Gastroesophageal sphincter (tissue), 4 donors: Measurements from ENCODE around the gene FXR1. TPM values are rescaled to one million over a fixed set of nuclear protein-coding genes. Genes with fewer than 3 reads are reported as not detected.

Experiments
- ATAC-seq: fragments of 150-250 bp; one replicate; pipeline ENCODE4 v1.9.1; 2016; ENCODE audit warnings: mild to moderate bottlenecking, moderate library complexity
- H3K27ac ChIP-seq, 4 donors: fragments of 200-600 bp; sonication (generic) in 3 of 4; 1 replicate in 3 of 4; 2 replicates in 1 of 4; pipeline ENCODE4 v1.5.1; 2016 to 2019
- H3K27me3 ChIP-seq: fragments of 200-600 bp; sonication (generic); one replicate; pipeline ENCODE4 v1.5.1; 2019
- H3K36me3 ChIP-seq, 2 donors: fragments of 200-600 bp; sonication (generic); one replicate each; pipeline ENCODE4 v1.5.1; 2019; ENCODE audit warnings: control low read depth in 1 of 2
- H3K4me1 ChIP-seq, 3 donors: fragments of 200-600 bp; sonication (generic); 1 replicate in 2 of 3; 2 replicates in 1 of 3; pipeline ENCODE4 v1.5.1; 2016 to 2019; ENCODE audit warnings: control low read depth in 2 of 3
- H3K4me3 ChIP-seq, 2 donors: fragments of 200-600 bp; sonication (generic); one replicate each; pipeline ENCODE4 v1.5.1; 2019; ENCODE audit warnings: mild to moderate bottlenecking in 1 of 2, moderate library complexity in 1 of 2
- H3K9me3 ChIP-seq, 3 donors: fragments of 200-600 bp; sonication (generic); one replicate each; pipeline ENCODE4 v1.5.1; 2017 to 2019; ENCODE audit warnings: control low read depth in 2 of 3
- CTCF ChIP-seq, 4 experiments: fragments of 200-600 bp in 2 of 4; fragments of 450-650 bp in 2 of 4; sonication (generic) in 1 of 4; IDR thresholded peaks; one replicate each; pipeline ENCODE4 v1.5.1; 2017 to 2019; ENCODE audit warnings: antibody characterized with exemption in 4 of 4, mild to moderate bottlenecking in 2 of 4, moderate library complexity in 2 of 4
- EP300 ChIP-seq: sonication (generic); formaldehyde crosslinking; IDR thresholded peaks from one replicate; pipeline ENCODE4 v1.6.1; 2017; ENCODE audit warnings: antibody characterized with exemption, mild to moderate bottlenecking
- POLR2A ChIP-seq, 2 donors: fragments of 450-650 bp; IDR thresholded peaks; one replicate each; pipeline ENCODE4 v1.6.1; 2017; ENCODE audit warnings: antibody characterized with exemption in 2 of 2, mild to moderate bottlenecking in 2 of 2, moderate library complexity in 1 of 2
- POLR2AphosphoS5 ChIP-seq: sonication (generic); formaldehyde crosslinking; IDR thresholded peaks from one replicate; pipeline ENCODE4 v1.6.1; 2017; ENCODE audit warnings: antibody characterized with exemption
- WGBS, 2 donors: methylation state at CpG; one replicate each; pipeline ENCODE4 v1.1.5; 2018; ENCODE audit warnings: low coverage in 1 of 2; 5-methylcytosine and 5-hydroxymethylcytosine counted together
- total RNA-seq, 4 donors: library from RNA; depleted of rRNA; stranded (reverse); fragments of >200 nt; gene quantifications; one replicate each; pipeline ENCODE4 v1.1.0, GENCODE V29; 2016

Gene FXR1
- total RNA-seq, 4 donors from 2014 or later = 129 to 199 (median 170) TPM

- ATAC-seq = no peak
- TF ChIP-seq POLR2A (IDR thresholded peaks at IDR 0.05) (no peak), CTCF (IDR thresholded peaks at IDR 0.05) (no peak), POLR2AphosphoS5 (no peak), EP300 (no peak)
- Histone ChIP-seq H3K36me3 (peaks cover 0 to 77% of the 10 kb centered on the region in 2 donors), H3K4me3 (no peak overlapping the region), H3K27me3 (no peaks in the 10 kb centered on the region), H3K9me3 (no peaks in the 10 kb centered on the region), H3K27ac (no peak overlapping the region), H3K4me1 (peaks cover 0 to 5% (median 0%) of the 10 kb centered on the region in 3 donors)
- 75 to 94% methylated on average over 2 to 3 of the region's 6 CpGs for WGBS, 2 donors
Measured at GRCh38 chr3:180974286-180974685, 61.8 kb downstream of the FXR1 start.

DNA sequence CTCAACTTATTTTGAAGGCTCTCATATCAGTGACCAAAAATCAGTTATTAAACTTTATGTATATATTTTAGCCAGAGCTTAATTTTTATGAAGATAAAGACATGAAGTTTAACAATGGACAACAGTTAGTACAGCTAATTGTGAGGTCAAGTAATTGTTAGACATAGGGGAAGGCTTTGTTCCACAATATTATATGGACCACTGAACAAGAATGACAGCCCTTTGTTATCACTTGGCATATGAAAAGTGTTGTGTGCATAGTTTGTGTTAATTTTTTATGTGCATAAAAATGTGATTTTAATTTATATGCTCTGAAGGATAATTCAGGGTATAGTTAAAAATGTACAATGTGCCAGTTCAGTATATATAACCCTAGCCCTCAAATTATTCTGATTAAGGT, 65.0 kb downstream of the FXR1 start:
- no peak for ATAC-seq
- no peaks in the 10 kb centered on the region for H3K27me3 ChIP-seq
- no peak overlapping the region for H3K27ac ChIP-seq
- H3K4me1 ChIP-seq = peaks cover 0 to 33% (median 7%) of the 10 kb centered on the region in 3 donors
- no peak overlapping the region for H3K4me3 ChIP-seq
- H3K36me3 ChIP-seq = peaks cover 0 to 62% of the 10 kb centered on the region in 2 donors
- TF ChIP-seq POLR2A (IDR thresholded peaks at IDR 0.05) = no peak
- H3K9me3 ChIP-seq = no peaks in the 10 kb centered on the region

- TF ChIP-seq EP300 (no peak), POLR2AphosphoS5 (no peak), CTCF (IDR thresholded peaks at IDR 0.05) (no peak), POLR2A (IDR thresholded peaks at IDR 0.05) (no peak)
Measured at GRCh38 chr3:180979961-180980360, 67.5 kb downstream of the FXR1 start.

DNA sequence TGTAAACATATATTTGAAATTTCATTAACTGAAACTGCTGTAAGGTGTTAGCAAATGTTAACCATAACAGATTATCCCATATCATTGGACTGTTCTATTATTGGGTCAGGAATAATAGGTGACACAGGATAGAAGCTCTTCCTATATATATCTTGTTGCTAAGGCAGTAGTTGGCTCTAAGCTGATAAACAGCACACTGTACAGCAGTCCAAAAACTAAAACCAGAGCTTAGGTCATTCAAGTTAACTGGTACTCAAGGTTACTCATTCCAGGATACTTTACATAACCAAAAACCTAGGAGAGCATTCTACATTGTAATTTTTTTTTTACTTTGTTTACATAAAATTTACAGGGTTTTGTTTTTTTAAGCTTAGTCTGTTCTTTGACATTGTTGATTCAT, 68.1 kb downstream of the FXR1 start:
- TF ChIP-seq POLR2A (IDR thresholded peaks at IDR 0.05) (no peak), POLR2AphosphoS5 (no peak), CTCF (IDR thresholded peaks at IDR 0.05) (no peak), EP300 (no peak)
- Histone ChIP-seq H3K4me1 (peaks cover 0 to 40% (median 10%) of the 10 kb centered on the region in 3 donors), H3K4me3 (no peak overlapping the region), H3K36me3 (peaks cover 0 to 73% of the 10 kb centered on the region in 2 donors), H3K9me3 (no peaks in the 10 kb centered on the region), H3K27me3 (no peaks in the 10 kb centered on the region), H3K27ac (peak overlapping the region in 1 of 4 donors; percentile 15)
- no peak for ATAC-seq

More at GRCh38 chr3:180979961-180980360, 67.5 kb downstream of the FXR1 start:
- Histone ChIP-seq H3K27me3 (no peaks in the 10 kb centered on the region), H3K9me3 (no peaks in the 10 kb centered on the region), H3K27ac (peak overlapping the region in 1 of 4 donors; percentile 15), H3K36me3 (peaks cover 0 to 73% of the 10 kb centered on the region in 2 donors), H3K4me3 (no peak overlapping the region), H3K4me1 (peaks cover 0 to 40% (median 10%) of the 10 kb centered on the region in 3 donors)
- ATAC-seq = no peak

GRCh38 chr3:180981912-180982311, 69.4 kb downstream of the FXR1 start:
- Histone ChIP-seq H3K4me3 (no peak overlapping the region), H3K27me3 (no peaks in the 10 kb centered on the region), H3K4me1 (peaks cover 0 to 39% (median 10%) of the 10 kb centered on the region in 3 donors), H3K36me3 (peaks cover 0 to 78% of the 10 kb centered on the region in 2 donors), H3K9me3 (no peaks in the 10 kb centered on the region), H3K27ac (peak overlapping the region in 2 of 4 donors; percentile 6 to 15)
- no peak for TF ChIP-seq EP300
- no peak for TF ChIP-seq POLR2AphosphoS5
- no peak for TF ChIP-seq CTCF (IDR thresholded peaks at IDR 0.05)
- no peak for TF ChIP-seq POLR2A (IDR thresholded peaks at IDR 0.05)
- 85 to 89% methylated on average over 2 of the region's 2 CpGs for WGBS, 2 donors
- ATAC-seq = no peak
